Activated T-helper 2 cell treated with anti-CD3 and anti-CD28 coated beads, Interferon-gamma antibody, Interleukin-2, Interleukin-4, amounts not matched to agents 10 μg/mL and 5 μg/mL and 100 μg/mL, durations not matched to agents 14 hours and 24 hours and 36 hours (primary cell): ENCODE results near the gene SHC4. TPM values are rescaled to one million over a fixed set of nuclear protein-coding genes. Genes with fewer than 3 reads are reported as not detected.

Experiments
- DNase-seq: peaks from one replicate; pipeline ENCODE4 v3.0.0; 2021; ENCODE audit warnings: low spot score
- H3K27ac Mint-ChIP-seq: one replicate; pipeline ENCODE4 v1.8.0; 2021; ENCODE audit warnings: mixed read lengths
- H3K27me3 Mint-ChIP-seq: one replicate; pipeline ENCODE4 v1.8.0; 2021; ENCODE audit warnings: low read depth, mixed read lengths
- H3K36me3 Mint-ChIP-seq: one replicate; pipeline ENCODE4 v1.8.0; 2021; ENCODE audit warnings: low read depth, mixed read lengths
- H3K4me1 Mint-ChIP-seq: one replicate; pipeline ENCODE4 v1.8.0; 2021; ENCODE audit warnings: low read depth, mixed read lengths
- H3K4me3 Mint-ChIP-seq: one replicate; pipeline ENCODE4 v1.8.0; 2021; ENCODE audit warnings: low read depth, mild to moderate bottlenecking, moderate library complexity, mixed read lengths
- H3K9me3 Mint-ChIP-seq: one replicate; pipeline ENCODE4 v1.8.0; 2021; ENCODE audit warnings: mixed read lengths
- intact Hi-C: fragments of 100-400 bp; cut with micrococcal nuclease; formaldehyde crosslinking; loops from one replicate; pipeline ENCODE4 v1.15.1; 2023
- total RNA-seq: library from RNA; stranded (reverse); gene quantifications from 2 replicates; pipeline ENCODE4 v1.2.3, GENCODE V29; 2022

SHC4 gene
- total RNA-seq, 1 donor from 2014 or later: 8.3 TPM

DNA sequence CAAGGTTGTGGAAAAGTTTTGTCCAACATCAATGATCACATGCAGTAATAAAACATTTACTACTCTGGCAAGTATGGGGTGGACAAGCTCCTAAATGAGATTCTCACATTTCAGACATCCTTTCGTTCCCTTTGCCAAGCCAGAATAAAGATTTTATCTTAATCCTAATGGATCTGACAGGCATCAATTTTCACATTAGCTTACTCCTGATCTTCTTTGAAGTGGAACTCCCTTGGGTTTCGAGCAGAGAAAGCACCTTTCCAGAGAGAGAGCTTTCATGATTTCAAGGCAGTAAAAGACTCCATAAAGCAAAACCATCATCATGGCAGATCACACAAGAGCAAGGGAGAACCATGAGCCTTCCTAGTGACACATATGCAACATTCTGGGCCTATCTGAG, 113.1 kb downstream of the SHC4 start:
- H3K4me1 Mint-ChIP-seq: no peaks in the 10 kb centered on the region
- no peak overlapping the region for H3K4me3 Mint-ChIP-seq
- peaks cover 24% of the 10 kb centered on the region for H3K36me3 Mint-ChIP-seq
- no peaks in the 10 kb centered on the region for H3K9me3 Mint-ChIP-seq
- peaks cover 5% of the 10 kb centered on the region for H3K27me3 Mint-ChIP-seq
- H3K27ac Mint-ChIP-seq: no peak overlapping the region
- no peak for DNase-seq
- intact Hi-C loops: no loop called here

- Mint-ChIP-seq H3K36me3 (peaks cover 5% of the 10 kb centered on the region), H3K9me3 (no peaks in the 10 kb centered on the region), H3K4me1 (no peaks in the 10 kb centered on the region), H3K27me3 (no peaks in the 10 kb centered on the region), H3K4me3 (no peak overlapping the region), H3K27ac (no peak overlapping the region)
- intact Hi-C loops: no loop called here
- no peak for DNase-seq
These were observed 118.6 kb downstream of the SHC4 start for GRCh38 chr15:48845123-48845522.

GRCh38 chr15:48842501-48842900, 121.2 kb downstream of the SHC4 start:
- Mint-ChIP-seq H3K27me3 (peaks cover 2% of the 10 kb centered on the region), H3K27ac (no peak overlapping the region), H3K4me3 (no peak overlapping the region), H3K9me3 (no peaks in the 10 kb centered on the region), H3K4me1 (no peaks in the 10 kb centered on the region), H3K36me3 (peaks cover 2% of the 10 kb centered on the region)
- DNase-seq: no peak
- intact Hi-C loops: no loop called here

- H3K9me3 Mint-ChIP-seq: peaks cover 20% of the 10 kb centered on the region
- H3K4me1 Mint-ChIP-seq: no peaks in the 10 kb centered on the region
- no peak overlapping the region for H3K27ac Mint-ChIP-seq
- no peak overlapping the region for H3K4me3 Mint-ChIP-seq
- DNase-seq: no peak
- intact Hi-C loops: no loop called here
- peaks cover 18% of the 10 kb centered on the region for H3K36me3 Mint-ChIP-seq
- H3K27me3 Mint-ChIP-seq: peaks cover 5% of the 10 kb centered on the region
These were observed 129.0 kb downstream of the SHC4 start for GRCh38 chr15:48834756-48835155.

DNA sequence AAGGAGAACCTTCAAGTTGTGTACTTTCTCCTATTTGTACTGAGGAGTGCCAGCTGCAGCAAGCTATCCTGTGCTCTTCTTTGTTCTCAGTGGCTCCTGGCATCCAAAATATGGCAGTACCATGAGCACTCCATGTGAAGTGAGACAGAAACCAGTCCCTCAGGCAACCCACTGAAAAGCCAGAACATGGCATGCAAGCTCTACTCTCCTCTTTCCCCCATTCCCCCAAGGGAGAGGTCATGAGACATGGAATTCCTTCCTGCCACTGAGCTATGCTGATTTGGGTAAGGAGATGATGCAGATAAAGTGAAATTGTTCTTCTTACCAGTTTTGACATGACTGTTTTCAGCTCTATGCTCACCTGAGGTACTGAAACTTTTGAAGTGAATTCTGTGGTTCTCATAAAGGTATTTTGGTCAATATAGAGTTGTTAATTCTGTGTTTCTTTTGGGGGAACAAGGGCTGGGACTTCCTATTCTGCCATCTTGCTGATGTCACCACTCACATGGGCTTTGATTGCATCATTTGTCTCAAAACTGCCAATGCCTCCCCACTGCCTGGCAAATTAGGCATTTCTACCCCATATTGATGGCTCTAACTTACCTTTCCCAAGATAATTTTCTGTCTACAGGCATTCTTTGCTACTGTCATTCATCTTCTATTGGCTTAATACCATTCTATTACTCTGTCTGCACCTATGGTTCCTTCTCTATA, 130.0 kb downstream of the SHC4 start:
- Mint-ChIP-seq H3K4me1 (no peaks in the 10 kb centered on the region), H3K27ac (no peak overlapping the region), H3K9me3 (peaks cover 20% of the 10 kb centered on the region), H3K4me3 (no peak overlapping the region), H3K27me3 (peaks cover 5% of the 10 kb centered on the region), H3K36me3 (peaks cover 18% of the 10 kb centered on the region)
- DNase-seq: no peak
- intact Hi-C loops: no loop called here

GRCh38 chr15:48832648-48833047, 131.1 kb downstream of the SHC4 start:
- intact Hi-C loops: no loop called here
- H3K27ac Mint-ChIP-seq: no peak overlapping the region
- H3K4me1 Mint-ChIP-seq: no peaks in the 10 kb centered on the region
- peaks cover 20% of the 10 kb centered on the region for H3K9me3 Mint-ChIP-seq
- H3K27me3 Mint-ChIP-seq: peaks cover 5% of the 10 kb centered on the region
- no peak for DNase-seq
- no peak overlapping the region for H3K4me3 Mint-ChIP-seq
- peaks cover 17% of the 10 kb centered on the region for H3K36me3 Mint-ChIP-seq

- Mint-ChIP-seq H3K36me3 (peaks cover 18% of the 10 kb centered on the region), H3K9me3 (peaks cover 17% of the 10 kb centered on the region), H3K27me3 (peaks cover 3% of the 10 kb centered on the region), H3K4me1 (peaks cover 6% of the 10 kb centered on the region), H3K27ac (no peak overlapping the region), H3K4me3 (no peak overlapping the region)
- DNase-seq: no peak
- intact Hi-C loops: no loop called here
These were observed 134.8 kb downstream of the SHC4 start for GRCh38 chr15:48828906-48829305.

DNA sequence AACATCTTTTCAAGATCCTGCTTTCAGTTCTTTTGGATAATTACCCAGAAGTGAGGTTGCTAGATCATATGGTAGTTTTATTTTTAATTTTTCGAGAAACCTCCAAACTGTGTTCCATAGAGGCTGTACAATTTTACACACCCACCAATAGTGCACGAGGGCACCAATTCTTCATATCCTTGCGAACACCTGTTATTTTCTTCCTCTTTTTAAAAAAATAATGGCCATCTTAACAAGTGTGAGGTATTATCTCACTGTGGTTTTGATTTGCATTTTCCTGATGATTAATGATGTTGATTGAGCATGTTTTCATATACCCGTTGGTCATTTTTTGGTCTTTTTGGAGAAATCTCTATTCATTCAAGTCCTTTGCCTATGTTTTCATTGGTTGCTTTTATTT, 135.2 kb downstream of the SHC4 start:
- DNase-seq: no peak
- H3K27ac Mint-ChIP-seq: no peak overlapping the region
- H3K4me1 Mint-ChIP-seq: peaks cover 6% of the 10 kb centered on the region
- H3K9me3 Mint-ChIP-seq: peaks cover 13% of the 10 kb centered on the region
- intact Hi-C loops: no loop called here
- H3K36me3 Mint-ChIP-seq: peaks cover 17% of the 10 kb centered on the region
- peaks cover 3% of the 10 kb centered on the region for H3K27me3 Mint-ChIP-seq
- H3K4me3 Mint-ChIP-seq: no peak overlapping the region

DNA sequence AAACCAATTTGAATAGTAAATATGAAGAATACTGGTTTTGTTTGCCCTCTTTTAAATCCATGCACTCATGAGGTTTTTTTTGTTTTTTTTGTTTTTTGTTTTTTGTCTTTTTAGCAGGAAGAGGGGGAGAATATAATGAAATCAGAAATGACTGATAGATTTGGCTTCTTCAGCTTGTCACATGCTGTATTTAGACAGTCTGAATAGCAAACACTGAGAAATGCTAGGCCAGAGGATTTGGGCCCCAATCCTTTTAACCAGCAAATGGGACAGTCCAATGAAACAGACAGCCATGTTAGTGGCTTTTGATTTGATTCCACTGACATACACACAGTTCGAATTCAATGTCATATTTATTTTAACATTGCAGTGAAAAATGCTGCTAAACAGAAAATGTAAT, 138.6 kb downstream of the SHC4 start:
- intact Hi-C loops: no loop called here
- no peak for DNase-seq
- no peak overlapping the region for H3K27ac Mint-ChIP-seq
- H3K4me1 Mint-ChIP-seq: peaks cover 6% of the 10 kb centered on the region
- H3K27me3 Mint-ChIP-seq: peaks cover 6% of the 10 kb centered on the region
- peaks cover 6% of the 10 kb centered on the region for H3K36me3 Mint-ChIP-seq
- H3K4me3 Mint-ChIP-seq: no peak overlapping the region
- no peaks in the 10 kb centered on the region for H3K9me3 Mint-ChIP-seq

- Mint-ChIP-seq H3K36me3 (peaks cover 6% of the 10 kb centered on the region), H3K27ac (no peak overlapping the region), H3K9me3 (no peaks in the 10 kb centered on the region), H3K4me1 (peaks cover 6% of the 10 kb centered on the region), H3K27me3 (peaks cover 6% of the 10 kb centered on the region), H3K4me3 (no peak overlapping the region)
- DNase-seq: no peak
- intact Hi-C loops: no loop called here
These were observed 140.0 kb downstream of the SHC4 start for GRCh38 chr15:48823706-48824105.

GRCh38 chr15:48823237-48823636, 140.5 kb downstream of the SHC4 start:
- H3K36me3 Mint-ChIP-seq: peaks cover 6% of the 10 kb centered on the region
- peaks cover 6% of the 10 kb centered on the region for H3K4me1 Mint-ChIP-seq
- H3K27me3 Mint-ChIP-seq: peaks cover 6% of the 10 kb centered on the region
- H3K9me3 Mint-ChIP-seq: no peaks in the 10 kb centered on the region
- H3K27ac Mint-ChIP-seq: no peak overlapping the region
- intact Hi-C loops: no loop called here
- no peak for DNase-seq
- H3K4me3 Mint-ChIP-seq: no peak overlapping the region

DNA sequence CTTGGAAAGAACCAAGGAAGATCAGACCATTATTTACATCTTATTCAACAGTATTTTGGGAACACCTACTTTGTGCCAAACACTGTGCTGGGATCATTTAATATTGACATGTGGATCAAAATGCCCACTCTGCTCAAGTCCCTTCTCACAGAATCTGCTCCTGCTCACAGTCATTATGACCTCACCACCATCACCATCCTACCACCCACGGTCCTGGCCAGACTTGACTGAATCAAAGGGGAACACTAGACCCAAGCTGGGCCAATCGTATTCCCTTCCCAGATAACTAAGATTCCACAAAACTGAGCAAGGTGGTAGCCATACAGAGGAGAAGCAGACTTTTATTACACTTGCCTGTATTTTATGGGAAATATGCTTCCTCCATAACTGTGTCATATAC, 149.4 kb downstream of the SHC4 start:
- DNase-seq: no peak
- Mint-ChIP-seq H3K4me1 (peaks cover 16% of the 10 kb centered on the region), H3K36me3 (peaks cover 2% of the 10 kb centered on the region), H3K27me3 (peaks cover 15% of the 10 kb centered on the region), H3K9me3 (no peaks in the 10 kb centered on the region), H3K4me3 (no peak overlapping the region), H3K27ac (no peak overlapping the region)
- intact Hi-C loops: loop anchor here (5.0 to 10.0 kb wide), 3 partner anchors 63 to 479 kb away; partner anchors contain the start of genes DUT and EID1

GRCh38 chr15:48811325-48811958, 152.3 kb downstream of the SHC4 start:
- H3K27me3 Mint-ChIP-seq: peaks cover 11% of the 10 kb centered on the region
- DNase-seq: no peak
- H3K36me3 Mint-ChIP-seq: peaks cover 2% of the 10 kb centered on the region
- H3K4me3 Mint-ChIP-seq: peak overlapping the region; percentile 97
- intact Hi-C loops: loop anchor here (2.0 to 10.0 kb wide), 4 partner anchors 66 to 477 kb away; partner anchors contain the start of genes COPS2, DUT and EID1
- no peaks in the 10 kb centered on the region for H3K9me3 Mint-ChIP-seq
- H3K4me1 Mint-ChIP-seq: peaks cover 26% of the 10 kb centered on the region
- no peak overlapping the region for H3K27ac Mint-ChIP-seq
